ENCODE results near the gene CSRP1. TPM values are rescaled to one million over a fixed set of nuclear protein-coding genes. Genes with fewer than 3 reads are reported as not detected.
A peak's percentile ranks its signal among the peaks of the same experiment; 100 is the strongest.

CSRP1 gene
- total and polyA plus RNA-seq, 9 of the 15 experiments (the other 6 are each of a cell fraction or from before 2014, with no cell fraction given) = 6.8 to 39.4 (median 23.7) TPM

DNA sequence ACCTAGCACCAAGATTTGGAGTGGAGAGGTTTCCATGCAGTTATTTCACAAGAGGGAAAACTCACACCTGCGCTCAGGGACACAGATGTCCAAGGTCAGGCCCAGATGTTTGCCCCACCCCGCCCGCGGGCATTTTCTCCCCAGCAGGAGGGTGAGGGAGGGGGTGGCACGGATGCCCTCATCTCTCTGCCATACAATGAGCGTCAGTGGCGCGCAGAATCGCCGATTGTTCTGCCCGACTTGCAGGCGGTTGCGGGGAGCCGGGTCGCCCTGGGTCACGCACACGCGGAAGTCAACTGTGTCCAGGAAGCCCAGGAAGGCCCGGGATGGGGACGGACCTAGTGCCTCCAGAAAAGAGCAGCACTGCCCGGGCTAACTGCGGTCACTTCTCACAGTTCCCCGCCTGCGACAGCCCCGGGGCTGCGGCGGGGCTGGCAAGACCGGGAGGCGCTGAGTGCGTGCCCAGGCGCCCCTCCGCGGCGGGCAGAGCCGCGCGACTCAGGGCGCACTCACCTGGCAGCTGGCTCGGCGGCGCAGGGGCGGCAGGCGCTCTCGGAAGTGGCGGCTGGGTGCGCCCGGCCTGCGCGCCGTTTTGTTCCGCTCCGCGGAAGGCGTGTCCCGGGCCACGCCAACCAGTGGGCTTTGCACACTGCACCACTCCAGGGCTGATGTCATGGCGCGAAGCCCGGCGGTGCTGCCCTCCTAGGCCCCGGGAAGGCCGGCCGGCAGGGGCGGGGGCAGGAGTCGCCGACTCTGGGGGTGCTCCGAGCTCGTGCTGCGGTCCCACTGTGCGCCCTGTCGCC is at the start of gene CSRP1 (continued):
- TF ChIP-seq, protein P1, sequence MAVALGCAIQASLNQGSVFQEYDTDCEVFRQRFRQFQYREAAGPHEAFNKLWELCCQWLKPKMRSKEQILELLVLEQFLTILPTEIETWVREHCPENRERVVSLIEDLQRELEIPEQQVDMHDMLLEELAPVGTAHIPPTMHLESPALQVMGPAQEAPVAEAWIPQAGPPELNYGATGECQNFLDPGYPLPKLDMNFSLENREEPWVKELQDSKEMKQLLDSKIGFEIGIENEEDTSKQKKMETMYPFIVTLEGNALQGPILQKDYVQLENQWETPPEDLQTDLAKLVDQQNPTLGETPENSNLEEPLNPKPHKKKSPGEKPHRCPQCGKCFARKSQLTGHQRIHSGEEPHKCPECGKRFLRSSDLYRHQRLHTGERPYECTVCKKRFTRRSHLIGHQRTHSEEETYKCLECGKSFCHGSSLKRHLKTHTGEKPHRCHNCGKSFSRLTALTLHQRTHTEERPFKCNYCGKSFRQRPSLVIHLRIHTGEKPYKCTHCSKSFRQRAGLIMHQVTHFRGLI (CRISPR knock-in tag; IDR thresholded peaks at IDR 0.05) = no peak
- TF ChIP-seq, protein P2, sequence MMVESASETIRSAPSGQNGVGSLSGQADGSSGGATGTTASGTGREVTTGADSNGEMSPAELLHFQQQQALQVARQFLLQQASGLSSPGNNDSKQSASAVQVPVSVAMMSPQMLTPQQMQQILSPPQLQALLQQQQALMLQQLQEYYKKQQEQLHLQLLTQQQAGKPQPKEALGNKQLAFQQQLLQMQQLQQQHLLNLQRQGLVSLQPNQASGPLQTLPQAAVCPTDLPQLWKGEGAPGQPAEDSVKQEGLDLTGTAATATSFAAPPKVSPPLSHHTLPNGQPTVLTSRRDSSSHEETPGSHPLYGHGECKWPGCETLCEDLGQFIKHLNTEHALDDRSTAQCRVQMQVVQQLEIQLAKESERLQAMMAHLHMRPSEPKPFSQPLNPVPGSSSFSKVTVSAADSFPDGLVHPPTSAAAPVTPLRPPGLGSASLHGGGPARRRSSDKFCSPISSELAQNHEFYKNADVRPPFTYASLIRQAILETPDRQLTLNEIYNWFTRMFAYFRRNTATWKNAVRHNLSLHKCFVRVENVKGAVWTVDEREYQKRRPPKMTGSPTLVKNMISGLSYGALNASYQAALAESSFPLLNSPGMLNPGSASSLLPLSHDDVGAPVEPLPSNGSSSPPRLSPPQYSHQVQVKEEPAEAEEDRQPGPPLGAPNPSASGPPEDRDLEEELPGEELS (CRISPR knock-in tag; IDR thresholded peaks at IDR 0.05; ENCODE audit: borderline replicate concordance) = no peak
- TF ChIP-seq CXXC5 (CRISPR knock-in tag; IDR thresholded peaks at IDR 0.05) (peak; percentile 87), ZNF175 (CRISPR knock-in tag; IDR thresholded peaks at IDR 0.05; ENCODE audit: low read depth) (peak; percentile 68; the same call in 1 of the 2 replicates), ZNF354B (CRISPR knock-in tag; IDR thresholded peaks at IDR 0.05) (no peak)
- TF ChIP-seq, protein P3, sequence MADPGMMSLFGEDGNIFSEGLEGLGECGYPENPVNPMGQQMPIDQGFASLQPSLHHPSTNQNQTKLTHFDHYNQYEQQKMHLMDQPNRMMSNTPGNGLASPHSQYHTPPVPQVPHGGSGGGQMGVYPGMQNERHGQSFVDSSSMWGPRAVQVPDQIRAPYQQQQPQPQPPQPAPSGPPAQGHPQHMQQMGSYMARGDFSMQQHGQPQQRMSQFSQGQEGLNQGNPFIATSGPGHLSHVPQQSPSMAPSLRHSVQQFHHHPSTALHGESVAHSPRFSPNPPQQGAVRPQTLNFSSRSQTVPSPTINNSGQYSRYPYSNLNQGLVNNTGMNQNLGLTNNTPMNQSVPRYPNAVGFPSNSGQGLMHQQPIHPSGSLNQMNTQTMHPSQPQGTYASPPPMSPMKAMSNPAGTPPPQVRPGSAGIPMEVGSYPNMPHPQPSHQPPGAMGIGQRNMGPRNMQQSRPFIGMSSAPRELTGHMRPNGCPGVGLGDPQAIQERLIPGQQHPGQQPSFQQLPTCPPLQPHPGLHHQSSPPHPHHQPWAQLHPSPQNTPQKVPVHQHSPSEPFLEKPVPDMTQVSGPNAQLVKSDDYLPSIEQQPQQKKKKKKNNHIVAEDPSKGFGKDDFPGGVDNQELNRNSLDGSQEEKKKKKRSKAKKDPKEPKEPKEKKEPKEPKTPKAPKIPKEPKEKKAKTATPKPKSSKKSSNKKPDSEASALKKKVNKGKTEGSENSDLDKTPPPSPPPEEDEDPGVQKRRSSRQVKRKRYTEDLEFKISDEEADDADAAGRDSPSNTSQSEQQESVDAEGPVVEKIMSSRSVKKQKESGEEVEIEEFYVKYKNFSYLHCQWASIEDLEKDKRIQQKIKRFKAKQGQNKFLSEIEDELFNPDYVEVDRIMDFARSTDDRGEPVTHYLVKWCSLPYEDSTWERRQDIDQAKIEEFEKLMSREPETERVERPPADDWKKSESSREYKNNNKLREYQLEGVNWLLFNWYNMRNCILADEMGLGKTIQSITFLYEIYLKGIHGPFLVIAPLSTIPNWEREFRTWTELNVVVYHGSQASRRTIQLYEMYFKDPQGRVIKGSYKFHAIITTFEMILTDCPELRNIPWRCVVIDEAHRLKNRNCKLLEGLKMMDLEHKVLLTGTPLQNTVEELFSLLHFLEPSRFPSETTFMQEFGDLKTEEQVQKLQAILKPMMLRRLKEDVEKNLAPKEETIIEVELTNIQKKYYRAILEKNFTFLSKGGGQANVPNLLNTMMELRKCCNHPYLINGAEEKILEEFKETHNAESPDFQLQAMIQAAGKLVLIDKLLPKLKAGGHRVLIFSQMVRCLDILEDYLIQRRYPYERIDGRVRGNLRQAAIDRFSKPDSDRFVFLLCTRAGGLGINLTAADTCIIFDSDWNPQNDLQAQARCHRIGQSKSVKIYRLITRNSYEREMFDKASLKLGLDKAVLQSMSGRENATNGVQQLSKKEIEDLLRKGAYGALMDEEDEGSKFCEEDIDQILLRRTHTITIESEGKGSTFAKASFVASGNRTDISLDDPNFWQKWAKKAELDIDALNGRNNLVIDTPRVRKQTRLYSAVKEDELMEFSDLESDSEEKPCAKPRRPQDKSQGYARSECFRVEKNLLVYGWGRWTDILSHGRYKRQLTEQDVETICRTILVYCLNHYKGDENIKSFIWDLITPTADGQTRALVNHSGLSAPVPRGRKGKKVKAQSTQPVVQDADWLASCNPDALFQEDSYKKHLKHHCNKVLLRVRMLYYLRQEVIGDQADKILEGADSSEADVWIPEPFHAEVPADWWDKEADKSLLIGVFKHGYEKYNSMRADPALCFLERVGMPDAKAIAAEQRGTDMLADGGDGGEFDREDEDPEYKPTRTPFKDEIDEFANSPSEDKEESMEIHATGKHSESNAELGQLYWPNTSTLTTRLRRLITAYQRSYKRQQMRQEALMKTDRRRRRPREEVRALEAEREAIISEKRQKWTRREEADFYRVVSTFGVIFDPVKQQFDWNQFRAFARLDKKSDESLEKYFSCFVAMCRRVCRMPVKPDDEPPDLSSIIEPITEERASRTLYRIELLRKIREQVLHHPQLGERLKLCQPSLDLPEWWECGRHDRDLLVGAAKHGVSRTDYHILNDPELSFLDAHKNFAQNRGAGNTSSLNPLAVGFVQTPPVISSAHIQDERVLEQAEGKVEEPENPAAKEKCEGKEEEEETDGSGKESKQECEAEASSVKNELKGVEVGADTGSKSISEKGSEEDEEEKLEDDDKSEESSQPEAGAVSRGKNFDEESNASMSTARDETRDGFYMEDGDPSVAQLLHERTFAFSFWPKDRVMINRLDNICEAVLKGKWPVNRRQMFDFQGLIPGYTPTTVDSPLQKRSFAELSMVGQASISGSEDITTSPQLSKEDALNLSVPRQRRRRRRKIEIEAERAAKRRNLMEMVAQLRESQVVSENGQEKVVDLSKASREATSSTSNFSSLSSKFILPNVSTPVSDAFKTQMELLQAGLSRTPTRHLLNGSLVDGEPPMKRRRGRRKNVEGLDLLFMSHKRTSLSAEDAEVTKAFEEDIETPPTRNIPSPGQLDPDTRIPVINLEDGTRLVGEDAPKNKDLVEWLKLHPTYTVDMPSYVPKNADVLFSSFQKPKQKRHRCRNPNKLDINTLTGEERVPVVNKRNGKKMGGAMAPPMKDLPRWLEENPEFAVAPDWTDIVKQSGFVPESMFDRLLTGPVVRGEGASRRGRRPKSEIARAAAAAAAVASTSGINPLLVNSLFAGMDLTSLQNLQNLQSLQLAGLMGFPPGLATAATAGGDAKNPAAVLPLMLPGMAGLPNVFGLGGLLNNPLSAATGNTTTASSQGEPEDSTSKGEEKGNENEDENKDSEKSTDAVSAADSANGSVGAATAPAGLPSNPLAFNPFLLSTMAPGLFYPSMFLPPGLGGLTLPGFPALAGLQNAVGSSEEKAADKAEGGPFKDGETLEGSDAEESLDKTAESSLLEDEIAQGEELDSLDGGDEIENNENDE (IDR thresholded peaks at IDR 0.05; ENCODE audit: low read depth, low read length) = no peak
- TF ChIP-seq, protein P4, sequence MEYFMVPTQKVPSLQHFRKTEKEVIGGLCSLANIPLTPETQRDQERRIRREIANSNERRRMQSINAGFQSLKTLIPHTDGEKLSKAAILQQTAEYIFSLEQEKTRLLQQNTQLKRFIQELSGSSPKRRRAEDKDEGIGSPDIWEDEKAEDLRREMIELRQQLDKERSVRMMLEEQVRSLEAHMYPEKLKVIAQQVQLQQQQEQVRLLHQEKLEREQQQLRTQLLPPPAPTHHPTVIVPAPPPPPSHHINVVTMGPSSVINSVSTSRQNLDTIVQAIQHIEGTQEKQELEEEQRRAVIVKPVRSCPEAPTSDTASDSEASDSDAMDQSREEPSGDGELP (CRISPR knock-in tag; IDR thresholded peaks at IDR 0.05; ENCODE audit: borderline replicate concordance) = peak; percentile 55; the same call in 1 of the 2 replicates
- TF ChIP-seq, protein P5, sequence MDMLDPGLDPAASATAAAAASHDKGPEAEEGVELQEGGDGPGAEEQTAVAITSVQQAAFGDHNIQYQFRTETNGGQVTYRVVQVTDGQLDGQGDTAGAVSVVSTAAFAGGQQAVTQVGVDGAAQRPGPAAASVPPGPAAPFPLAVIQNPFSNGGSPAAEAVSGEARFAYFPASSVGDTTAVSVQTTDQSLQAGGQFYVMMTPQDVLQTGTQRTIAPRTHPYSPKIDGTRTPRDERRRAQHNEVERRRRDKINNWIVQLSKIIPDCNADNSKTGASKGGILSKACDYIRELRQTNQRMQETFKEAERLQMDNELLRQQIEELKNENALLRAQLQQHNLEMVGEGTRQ (CRISPR knock-in tag; IDR thresholded peaks at IDR 0.05) = no peak
